DND-41 (cell line): ENCODE measurements around the gene SRPK2.

Experiments
- CTCF ChIP-seq: IDR thresholded peaks from 2 replicates; pipeline ENCODE4 v1.5.1; 2012; ENCODE audit warnings: borderline replicate concordance, low read length, moderate library complexity, mild to moderate bottlenecking; ENCODE audit not compliant: poor library complexity, severe bottlenecking; ENCODE audit errors: extremely low read depth
- EZH2 ChIP-seq: IDR thresholded peaks from 3 replicates; pipeline ENCODE4 v1.6.1; 2012; ENCODE audit warnings: borderline replicate concordance, low read depth, mild to moderate bottlenecking, moderate library complexity, low read length, inconsistent platforms; ENCODE audit not compliant: severe bottlenecking

DNA sequence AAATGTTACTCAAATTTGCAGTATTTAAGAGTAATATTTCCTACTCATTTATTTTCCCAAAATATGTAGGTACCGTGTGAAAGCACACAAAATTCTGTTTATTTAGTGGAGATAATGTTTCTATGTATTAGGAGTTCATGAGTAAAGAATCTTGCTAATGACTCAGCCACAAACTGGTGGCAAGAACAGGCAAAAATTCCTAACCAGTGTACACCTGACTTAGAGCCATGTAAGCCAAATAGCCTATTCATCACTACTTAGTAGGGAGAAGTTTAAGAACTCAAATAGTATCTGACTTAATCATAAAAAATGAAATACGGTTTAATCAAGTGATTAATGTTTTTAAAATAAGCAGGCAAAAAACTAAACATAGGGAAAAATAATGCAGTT, 169.0 kb downstream of the SRPK2 start:
- TF ChIP-seq CTCF: no peak
- no peak for TF ChIP-seq EZH2
